Measurements from ENCODE around the gene RECQL5. TPM values are rescaled to one million over a fixed set of nuclear protein-coding genes. Genes with fewer than 3 reads are reported as not detected.
A peak's percentile ranks its signal among the peaks of the same experiment; 100 is the strongest.

The RECQL5 gene
- total and polyA plus RNA-seq, 2 experiments from 2014 or later, result 23.1 to 44.4 TPM

DNA sequence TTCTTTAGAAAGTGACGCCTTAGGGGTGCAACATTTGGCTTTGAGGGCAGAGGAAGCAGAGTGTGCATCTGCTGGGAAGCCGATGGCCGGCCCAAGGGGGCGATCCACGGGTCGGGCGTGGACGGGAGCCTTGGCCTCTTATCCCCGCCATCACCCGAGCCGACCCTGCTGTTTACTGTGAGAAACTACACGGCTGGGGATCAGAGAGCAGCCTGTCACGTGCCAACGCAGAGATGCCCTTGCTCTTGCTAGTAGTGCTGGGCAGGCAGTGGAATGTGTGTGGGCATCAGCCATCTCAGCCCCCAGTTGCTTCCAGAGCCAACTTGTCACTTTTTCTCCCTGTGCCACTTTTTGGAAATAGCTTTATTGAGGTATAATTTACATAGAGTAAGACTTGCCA is 27.6 kb upstream of the RECQL5 start:
- no peaks in the 10 kb centered on the region for H4K20me1 ChIP-seq (ENCODE audit: insufficient read depth, poor library complexity, severe bottlenecking)

GRCh38 chr17:75693500-75694481 is 26.8 kb upstream of the RECQL5 start:
- Histone ChIP-seq H4K20me1 (ENCODE audit: insufficient read depth, poor library complexity, severe bottlenecking) (no peaks in the 10 kb centered on the region), H3K9me3 (ENCODE audit: low read depth) (no peaks in the 10 kb centered on the region), H3K4me1 (ENCODE audit: insufficient read depth) (peaks cover 11% of the 10 kb centered on the region), H3K36me3 (replicated peaks; ENCODE audit: insufficient read depth, low read depth) (no peaks in the 10 kb centered on the region), H3K4me3 (no peak overlapping the region), H3K27ac (peak overlapping the region; percentile 61), H3K4me2 (no peak overlapping the region), H2AFZ (no peak overlapping the region), H3K27me3 (no peaks in the 10 kb centered on the region), H3K79me2 (peaks cover 32% of the 10 kb centered on the region), H3K9me2 (replicated peaks; ENCODE audit: insufficient read depth) (no peaks in the 10 kb centered on the region)
- TF ChIP-seq, protein P1, sequence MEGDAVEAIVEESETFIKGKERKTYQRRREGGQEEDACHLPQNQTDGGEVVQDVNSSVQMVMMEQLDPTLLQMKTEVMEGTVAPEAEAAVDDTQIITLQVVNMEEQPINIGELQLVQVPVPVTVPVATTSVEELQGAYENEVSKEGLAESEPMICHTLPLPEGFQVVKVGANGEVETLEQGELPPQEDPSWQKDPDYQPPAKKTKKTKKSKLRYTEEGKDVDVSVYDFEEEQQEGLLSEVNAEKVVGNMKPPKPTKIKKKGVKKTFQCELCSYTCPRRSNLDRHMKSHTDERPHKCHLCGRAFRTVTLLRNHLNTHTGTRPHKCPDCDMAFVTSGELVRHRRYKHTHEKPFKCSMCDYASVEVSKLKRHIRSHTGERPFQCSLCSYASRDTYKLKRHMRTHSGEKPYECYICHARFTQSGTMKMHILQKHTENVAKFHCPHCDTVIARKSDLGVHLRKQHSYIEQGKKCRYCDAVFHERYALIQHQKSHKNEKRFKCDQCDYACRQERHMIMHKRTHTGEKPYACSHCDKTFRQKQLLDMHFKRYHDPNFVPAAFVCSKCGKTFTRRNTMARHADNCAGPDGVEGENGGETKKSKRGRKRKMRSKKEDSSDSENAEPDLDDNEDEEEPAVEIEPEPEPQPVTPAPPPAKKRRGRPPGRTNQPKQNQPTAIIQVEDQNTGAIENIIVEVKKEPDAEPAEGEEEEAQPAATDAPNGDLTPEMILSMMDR (IDR thresholded peaks at IDR 0.05; ENCODE audit: poor library complexity), result no peak
- 65% methylated on average over 19 of the region's 19 CpGs for WGBS (ENCODE audit: low lambda C conversion rate, missing lambda C conversion rate)
- DNase-seq (ENCODE audit: low spot score), result peak; percentile 57

More for the DNA sequence above, 27.6 kb upstream of the RECQL5 start:
- TF ChIP-seq EZH2phosphoT487 (IDR thresholded peaks at IDR 0.05; ENCODE audit: low read depth, severe bottlenecking, unreplicated experiment) (no peak), EZH2 (IDR thresholded peaks at IDR 0.05; ENCODE audit: borderline replicate concordance) (no peak)
- TF ChIP-seq, protein P1 (IDR thresholded peaks at IDR 0.05; ENCODE audit: poor library complexity), result no peak
- no peak overlapping the region for H2AFZ ChIP-seq
- H3K9me2 ChIP-seq (replicated peaks; ENCODE audit: insufficient read depth), result no peaks in the 10 kb centered on the region
- H3K27ac ChIP-seq, result peak overlapping the region; percentile 61
- H3K4me2 ChIP-seq, result no peak overlapping the region
- H3K4me1 ChIP-seq (ENCODE audit: insufficient read depth), result peaks cover 16% of the 10 kb centered on the region
- no peaks in the 10 kb centered on the region for H3K27me3 ChIP-seq
- H3K36me3 ChIP-seq (replicated peaks; ENCODE audit: insufficient read depth, low read depth), result no peaks in the 10 kb centered on the region
- WGBS (ENCODE audit: low lambda C conversion rate, missing lambda C conversion rate), result 75% methylated on average over 14 of the region's 14 CpGs
- no peak overlapping the region for H3K4me3 ChIP-seq
- H3K9me3 ChIP-seq (ENCODE audit: low read depth), result no peaks in the 10 kb centered on the region
- H3K79me2 ChIP-seq, result peaks cover 29% of the 10 kb centered on the region
- DNase-seq (ENCODE audit: low spot score), result no peak

GRCh38 chr17:75692976-75693375 is 26.0 kb upstream of the RECQL5 start:
- no peaks in the 10 kb centered on the region for H4K20me1 ChIP-seq (ENCODE audit: insufficient read depth, poor library complexity, severe bottlenecking)

More at GRCh38 chr17:75692976-75693375, 26.0 kb upstream of the RECQL5 start:
- 91% methylated on average over 13 of the region's 13 CpGs for WGBS (ENCODE audit: low lambda C conversion rate, missing lambda C conversion rate)
- Histone ChIP-seq H3K4me1 (ENCODE audit: insufficient read depth) (peaks cover 9% of the 10 kb centered on the region), H3K4me2 (no peak overlapping the region), H3K79me2 (peaks cover 39% of the 10 kb centered on the region), H3K27me3 (no peaks in the 10 kb centered on the region), H3K9me2 (replicated peaks; ENCODE audit: insufficient read depth) (no peaks in the 10 kb centered on the region), H2AFZ (no peak overlapping the region), H3K27ac (peak overlapping the region; percentile 61), H3K9me3 (ENCODE audit: low read depth) (no peaks in the 10 kb centered on the region), H3K36me3 (replicated peaks; ENCODE audit: insufficient read depth, low read depth) (no peaks in the 10 kb centered on the region), H3K4me3 (no peak overlapping the region)
- no peak for TF ChIP-seq EZH2phosphoT487 (IDR thresholded peaks at IDR 0.05; ENCODE audit: low read depth, severe bottlenecking, unreplicated experiment)
- TF ChIP-seq, protein P1 (IDR thresholded peaks at IDR 0.05; ENCODE audit: poor library complexity), result no peak
- TF ChIP-seq EZH2 (IDR thresholded peaks at IDR 0.05; ENCODE audit: borderline replicate concordance), result no peak
- no peak for DNase-seq (ENCODE audit: low spot score)
